SK-N-SH (cell line): Measurements from ENCODE around the gene IL12A. TPM values are rescaled to one million over a fixed set of nuclear protein-coding genes. Genes with fewer than 3 reads are reported as not detected.
A peak's percentile ranks its signal among the peaks of the same experiment; 100 is the strongest.

Experiments used
- CTCF ChIA-PET: fragments of 300-600, 350-600 bp; formaldehyde crosslinking; extraction: SDS; loops from one replicate; lab custom pipeline; 2021; lab: Yijun Ruan, JAX
- POLR2A ChIA-PET: fragments of 350-600 bp; sonication (Branson Sonifier 250); formaldehyde crosslinking; extraction: SDS; loops from one replicate; lab custom pipeline; 2020; ENCODE audit warnings: antibody characterized with exemption, inconsistent platforms; lab: Yijun Ruan, JAX
- DNase-seq: peaks from one replicate; pipeline ENCODE4 v3.0.0; 2012
- H2AFZ ChIP-seq: fragments of 200-600 bp; sonication (generic); 2 replicates; pipeline ENCODE4 v1.8.1; 2016; ENCODE audit warnings: antibody characterized with exemption, mild to moderate bottlenecking, low read depth
- H3F3A ChIP-seq: fragments of 200-600 bp; sonication (generic); replicated peaks from 2 replicates; pipeline ENCODE3; 2016; ENCODE audit warnings: antibody characterized with exemption, mild to moderate bottlenecking; ENCODE audit not compliant: insufficient read depth
- H3K27ac ChIP-seq, 2 experiments: fragments of 200-500 bp in 1 of 2; fragments of 200-600 bp in 1 of 2; sonication (Bioruptor generic) in 1 of 2; sonication (generic), shearing (Covaris generic) in 1 of 2; 2 replicates each; pipeline versions ENCODE4 v1.5.1 to v1.6.1; 2014 to 2016; ENCODE audit warnings: low read depth in 2 of 2, inconsistent platforms in 1 of 2, low read length in 1 of 2, mild to moderate bottlenecking in 1 of 2, mixed read lengths in 1 of 2
- H3K27me3 ChIP-seq: fragments of 200-600 bp; sonication (generic), shearing (Covaris generic); 2 replicates; pipeline ENCODE4 v1.6.1; 2016; ENCODE audit warnings: mixed run types; ENCODE audit not compliant: insufficient read depth
- H3K36me3 ChIP-seq, 2 experiments: fragments of 200-500 bp in 1 of 2; fragments of 200-600 bp in 1 of 2; sonication (Bioruptor generic) in 1 of 2; sonication (generic) in 1 of 2; replicated peaks in 1 of 2; 2 replicates each; pipeline versions ENCODE3 to v1.5.1; 2014 to 2016; ENCODE audit warnings: low read length in 1 of 2, mild to moderate bottlenecking in 1 of 2; ENCODE audit not compliant: insufficient read depth in 2 of 2, control insufficient read depth in 1 of 2
- H3K4me1 ChIP-seq, 2 experiments: fragments of 200-500 bp in 1 of 2; fragments of 200-600 bp in 1 of 2; sonication (Bioruptor generic) in 1 of 2; sonication (generic), shearing (Covaris generic) in 1 of 2; 2 replicates each; pipeline versions ENCODE4 v1.5.1 to v1.6.1; 2014 to 2016; ENCODE audit warnings: low read depth in 1 of 2, low read length in 1 of 2, mixed run types in 1 of 2; ENCODE audit not compliant: insufficient read depth in 2 of 2, control insufficient read depth in 1 of 2
- H3K4me2 ChIP-seq: fragments of 200-600 bp; sonication (generic), shearing (Covaris generic); 2 replicates; pipeline ENCODE4 v1.6.1; 2017; ENCODE audit warnings: mixed run types
- H3K4me3 ChIP-seq, 2 experiments: fragments of 200-500 bp in 1 of 2; fragments of 200-600 bp in 1 of 2; sonication (Bioruptor generic) in 1 of 2; sonication (generic), shearing (Covaris generic) in 1 of 2; 2 replicates each; pipeline versions ENCODE4 v1.5.1 to v1.8.1; 2014 to 2016; ENCODE audit warnings: low read depth in 2 of 2, inconsistent platforms in 1 of 2, low read length in 1 of 2, mild to moderate bottlenecking in 1 of 2, mixed read lengths in 1 of 2, moderate library complexity in 1 of 2
- H3K79me2 ChIP-seq: fragments of 200-600 bp; sonication (generic); 2 replicates; pipeline ENCODE4 v1.8.1; 2017; ENCODE audit warnings: mild to moderate bottlenecking; ENCODE audit not compliant: insufficient read depth
- H3K9ac ChIP-seq: fragments of 200-600 bp; sonication (generic); 2 replicates; pipeline ENCODE4 v1.6.1; 2017; ENCODE audit warnings: mixed run types
- H3K9me2 ChIP-seq: fragments of 200-600 bp; sonication (generic); 2 replicates; pipeline ENCODE4 v1.6.1; 2017; ENCODE audit warnings: mixed run types
- H3K9me3 ChIP-seq: fragments of 200-600 bp; sonication (generic); 2 replicates; pipeline ENCODE4 v1.6.1; 2017; ENCODE audit warnings: mixed run types, mild to moderate bottlenecking, moderate library complexity
- H4K20me1 ChIP-seq: fragments of 200-600 bp; sonication (generic); 2 replicates; pipeline ENCODE4 v1.6.1; 2017; ENCODE audit warnings: mild to moderate bottlenecking, mixed run types; ENCODE audit not compliant: insufficient read depth
- ELF1 ChIP-seq: IDR thresholded peaks from 2 replicates; pipeline ENCODE4 v1.4.0; 2012
- EP300 ChIP-seq, 2 experiments: IDR thresholded peaks; 2 replicates each; pipeline versions ENCODE4 v1.4.0 to v1.6.1; 2012; ENCODE audit warnings: borderline replicate concordance in 1 of 2, low read depth in 1 of 2, low read length in 1 of 2
- EZH2phosphoT487 ChIP-seq: fragments of 200-600 bp; sonication (generic); IDR thresholded peaks from 2 replicates; pipeline ENCODE4 v1.6.1; 2017; ENCODE audit warnings: low read depth, mixed run types, mild to moderate bottlenecking, antibody characterized with exemption, moderate library complexity, borderline replicate concordance
- FOSL2 ChIP-seq: IDR thresholded peaks from 2 replicates; pipeline ENCODE4 v1.4.0; 2012; ENCODE audit warnings: low read depth, mild to moderate bottlenecking, moderate library complexity, borderline replicate concordance
- FOXM1 ChIP-seq: IDR thresholded peaks from 2 replicates; pipeline ENCODE4 v1.4.0; 2012; ENCODE audit warnings: low read depth, mild to moderate bottlenecking
- GABPA ChIP-seq: IDR thresholded peaks from 2 replicates; pipeline ENCODE4 v1.4.0; 2012; ENCODE audit warnings: low read depth, mild to moderate bottlenecking
- GATA2 ChIP-seq: sonication (generic); formaldehyde crosslinking; IDR thresholded peaks from 2 replicates; pipeline ENCODE4 v1.5.0; 2020; ENCODE audit warnings: mild to moderate bottlenecking, missing genetic modification reagents
- JUND ChIP-seq: IDR thresholded peaks from 2 replicates; pipeline ENCODE4 v1.4.0; 2012
- MEF2A ChIP-seq: IDR thresholded peaks from 2 replicates; pipeline ENCODE4 v1.4.0; 2012; ENCODE audit warnings: low read depth, borderline replicate concordance
- MXI1 ChIP-seq: IDR thresholded peaks from 2 replicates; pipeline ENCODE4 v1.6.1; 2012; ENCODE audit warnings: mild to moderate bottlenecking, low read depth, low read length, improper control_type of control experiment
- RAD21 ChIP-seq: IDR thresholded peaks from 2 replicates; pipeline ENCODE4 v1.6.1; 2012; ENCODE audit warnings: mild to moderate bottlenecking, low read length
- RCOR1 ChIP-seq: fragments of 150-350 bp; IDR thresholded peaks from 2 replicates; pipeline ENCODE4 v1.6.1; 2017; ENCODE audit warnings: antibody characterized with exemption, low read length
- REST ChIP-seq: IDR thresholded peaks from 2 replicates; pipeline ENCODE4 v1.6.1; 2012; ENCODE audit warnings: mild to moderate bottlenecking, low read depth, low read length, moderate library complexity
- RFX5 ChIP-seq: IDR thresholded peaks from 2 replicates; pipeline ENCODE4 v1.6.1; 2012; ENCODE audit warnings: mild to moderate bottlenecking, improper control_type of control experiment, low read length
- RXRA ChIP-seq: IDR thresholded peaks from 2 replicates; pipeline ENCODE4 v1.4.0; 2012; ENCODE audit warnings: low read depth, mild to moderate bottlenecking, borderline replicate concordance
- SIN3A ChIP-seq: IDR thresholded peaks from 2 replicates; pipeline ENCODE4 v1.6.1; 2012; ENCODE audit warnings: low read depth, mild to moderate bottlenecking, low read length, moderate library complexity, borderline replicate concordance
- SMC3 ChIP-seq: IDR thresholded peaks from 2 replicates; pipeline ENCODE4 v1.6.1; 2012; ENCODE audit warnings: low read depth, low read length, improper control_type of control experiment
- TAF1 ChIP-seq: IDR thresholded peaks from 2 replicates; pipeline ENCODE4 v1.6.1; 2012; ENCODE audit warnings: low read depth, mild to moderate bottlenecking, low read length, moderate library complexity, borderline replicate concordance
- TEAD4 ChIP-seq: IDR thresholded peaks from 2 replicates; pipeline ENCODE4 v1.4.0; 2012; ENCODE audit warnings: mild to moderate bottlenecking, borderline replicate concordance; ENCODE audit not compliant: insufficient read depth
- USF2 ChIP-seq: fragments of 150-350 bp; IDR thresholded peaks from 2 replicates; pipeline ENCODE4 v1.6.1; 2017; ENCODE audit warnings: antibody characterized with exemption, low read length, low read depth, borderline replicate concordance
- WGBS: methylation state at CpG from one replicate; pipeline ENCODE4 v1.1.6; 2017; ENCODE audit warnings: low lambda C conversion rate; 5-methylcytosine and 5-hydroxymethylcytosine counted together
- polyA plus RNA-seq, 3 experiments: library from polyadenylated mRNA; depleted of rRNA; stranded (reverse); fragments of >200 nt; gene quantifications; 2 replicates each; pipeline ENCODE4 v1.2.3, GENCODE V29; 2012
- TF ChIP-seq, protein P1 (sequence below): fragments of 150-350 bp; IDR thresholded peaks from 2 replicates; pipeline ENCODE4 v1.6.1; 2016; ENCODE audit warnings: mild to moderate bottlenecking, low read depth, low read length
- TF ChIP-seq, protein P2 (sequence below): IDR thresholded peaks from 2 replicates; pipeline ENCODE4 v1.4.0; 2012; ENCODE audit warnings: low read depth
- TF ChIP-seq, protein P3 (sequence below): IDR thresholded peaks from 2 replicates; pipeline ENCODE4 v1.4.0; 2012; ENCODE audit warnings: low read depth, borderline replicate concordance
- TF ChIP-seq, protein P4 (sequence below): fragments of 200-600 bp; sonication (generic); IDR thresholded peaks from 2 replicates; pipeline ENCODE4 v1.6.1; 2017; ENCODE audit warnings: antibody characterized with exemption, mild to moderate bottlenecking, moderate library complexity

IL12A gene
- polyA plus RNA-seq, 1 of the 3 experiments (the other 2 are of a cell fraction), result 0.97 TPM

DNA sequence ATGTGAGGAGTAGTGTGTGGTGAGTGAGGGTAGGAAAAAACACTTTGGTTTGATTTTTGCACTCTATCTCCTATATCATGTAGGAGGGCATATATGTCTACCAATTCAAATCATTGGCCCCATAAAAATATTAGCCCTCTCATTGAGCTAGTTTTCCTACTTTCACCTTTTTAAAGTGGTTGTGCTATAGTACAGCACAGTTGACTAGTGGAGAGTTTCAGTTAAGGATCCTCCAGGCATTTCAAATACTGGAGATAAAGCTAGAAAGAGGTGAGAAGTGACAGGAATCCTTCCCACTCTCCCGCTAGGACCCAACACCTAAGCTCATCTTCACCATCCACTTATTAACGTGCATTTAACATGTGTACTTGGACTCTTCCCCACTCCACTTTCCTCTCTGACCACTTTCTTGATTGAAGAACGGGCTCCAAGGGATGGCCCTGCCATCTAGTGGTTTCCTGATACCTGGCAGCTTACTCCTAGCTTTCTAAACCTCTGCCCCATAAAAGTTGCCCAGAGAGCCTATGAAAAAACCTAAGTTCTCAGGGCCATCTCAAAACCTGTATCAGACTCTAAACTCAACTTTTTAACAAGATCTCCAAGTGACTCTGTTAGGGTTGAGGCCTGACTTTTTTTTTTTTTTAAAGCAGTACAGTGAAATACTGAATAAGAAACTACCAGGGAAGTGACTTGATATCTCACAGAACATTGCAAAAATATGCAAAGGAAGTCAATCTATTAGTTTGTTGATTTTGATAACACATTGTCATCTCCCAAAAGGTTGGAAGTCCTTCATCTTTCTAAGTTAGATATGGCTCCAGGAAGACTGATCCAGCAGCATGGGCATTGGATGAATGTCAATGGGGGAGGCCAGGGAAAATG is 17.9 kb downstream of the IL12A start:
- POLR2A ChIA-PET, result interaction anchor here (0.7 to 2.4 kb wide), 3 partner anchors 111 to 144 kb away, joined by 3 to 14 read pairs (median 3); no protein-coding TSS in a partner anchor
- H3K9ac ChIP-seq, result no peak overlapping the region
- 1% methylated on average over 3 of the region's 3 CpGs for WGBS
- H3K79me2 ChIP-seq, result no peaks in the 10 kb centered on the region
- H3K9me2 ChIP-seq, result no peaks in the 10 kb centered on the region
- no peak overlapping the region for H2AFZ ChIP-seq
- TF ChIP-seq MXI1, result no peak
- no peak for TF ChIP-seq EP300 (IDR thresholded peaks at IDR 0.05; ENCODE audit: borderline replicate concordance in 1 of 2, low read depth in 1 of 2, low read length in 1 of 2)
- TF ChIP-seq, protein P1, sequence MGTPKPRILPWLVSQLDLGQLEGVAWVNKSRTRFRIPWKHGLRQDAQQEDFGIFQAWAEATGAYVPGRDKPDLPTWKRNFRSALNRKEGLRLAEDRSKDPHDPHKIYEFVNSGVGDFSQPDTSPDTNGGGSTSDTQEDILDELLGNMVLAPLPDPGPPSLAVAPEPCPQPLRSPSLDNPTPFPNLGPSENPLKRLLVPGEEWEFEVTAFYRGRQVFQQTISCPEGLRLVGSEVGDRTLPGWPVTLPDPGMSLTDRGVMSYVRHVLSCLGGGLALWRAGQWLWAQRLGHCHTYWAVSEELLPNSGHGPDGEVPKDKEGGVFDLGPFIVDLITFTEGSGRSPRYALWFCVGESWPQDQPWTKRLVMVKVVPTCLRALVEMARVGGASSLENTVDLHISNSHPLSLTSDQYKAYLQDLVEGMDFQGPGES, result no peak
- TF ChIP-seq MEF2A, result no peak
- no peak for TF ChIP-seq USF2
- no peak for TF ChIP-seq TAF1
- no peak for TF ChIP-seq JUND
- no peak for TF ChIP-seq EZH2phosphoT487
- no peak for TF ChIP-seq REST
- no peak for TF ChIP-seq SIN3A
- TF ChIP-seq FOSL2, result no peak
- peak; percentile 92 for TF ChIP-seq SMC3
- no peak for TF ChIP-seq FOXM1
- TF ChIP-seq RCOR1, result no peak
- TF ChIP-seq RFX5, result no peak
- no peak for TF ChIP-seq GATA2 (CRISPR knock-in tag)
- no peak for TF ChIP-seq RXRA
- TF ChIP-seq, protein P2, sequence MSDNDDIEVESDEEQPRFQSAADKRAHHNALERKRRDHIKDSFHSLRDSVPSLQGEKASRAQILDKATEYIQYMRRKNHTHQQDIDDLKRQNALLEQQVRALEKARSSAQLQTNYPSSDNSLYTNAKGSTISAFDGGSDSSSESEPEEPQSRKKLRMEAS, result no peak
- TF ChIP-seq GABPA, result no peak
- TF ChIP-seq RAD21, result peak; percentile 97
- TF ChIP-seq, protein P3, sequence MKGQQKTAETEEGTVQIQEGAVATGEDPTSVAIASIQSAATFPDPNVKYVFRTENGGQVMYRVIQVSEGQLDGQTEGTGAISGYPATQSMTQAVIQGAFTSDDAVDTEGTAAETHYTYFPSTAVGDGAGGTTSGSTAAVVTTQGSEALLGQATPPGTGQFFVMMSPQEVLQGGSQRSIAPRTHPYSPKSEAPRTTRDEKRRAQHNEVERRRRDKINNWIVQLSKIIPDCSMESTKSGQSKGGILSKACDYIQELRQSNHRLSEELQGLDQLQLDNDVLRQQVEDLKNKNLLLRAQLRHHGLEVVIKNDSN, result no peak
- TF ChIP-seq ELF1, result no peak
- TF ChIP-seq, protein P4, sequence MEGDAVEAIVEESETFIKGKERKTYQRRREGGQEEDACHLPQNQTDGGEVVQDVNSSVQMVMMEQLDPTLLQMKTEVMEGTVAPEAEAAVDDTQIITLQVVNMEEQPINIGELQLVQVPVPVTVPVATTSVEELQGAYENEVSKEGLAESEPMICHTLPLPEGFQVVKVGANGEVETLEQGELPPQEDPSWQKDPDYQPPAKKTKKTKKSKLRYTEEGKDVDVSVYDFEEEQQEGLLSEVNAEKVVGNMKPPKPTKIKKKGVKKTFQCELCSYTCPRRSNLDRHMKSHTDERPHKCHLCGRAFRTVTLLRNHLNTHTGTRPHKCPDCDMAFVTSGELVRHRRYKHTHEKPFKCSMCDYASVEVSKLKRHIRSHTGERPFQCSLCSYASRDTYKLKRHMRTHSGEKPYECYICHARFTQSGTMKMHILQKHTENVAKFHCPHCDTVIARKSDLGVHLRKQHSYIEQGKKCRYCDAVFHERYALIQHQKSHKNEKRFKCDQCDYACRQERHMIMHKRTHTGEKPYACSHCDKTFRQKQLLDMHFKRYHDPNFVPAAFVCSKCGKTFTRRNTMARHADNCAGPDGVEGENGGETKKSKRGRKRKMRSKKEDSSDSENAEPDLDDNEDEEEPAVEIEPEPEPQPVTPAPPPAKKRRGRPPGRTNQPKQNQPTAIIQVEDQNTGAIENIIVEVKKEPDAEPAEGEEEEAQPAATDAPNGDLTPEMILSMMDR, result peak; percentile 95
- TF ChIP-seq TEAD4, result no peak
- no peaks in the 10 kb centered on the region for H3F3A ChIP-seq
- CTCF ChIA-PET, result interaction anchor here (0.6 to 12.5 kb wide), 60 partner anchors 9 to 1160 kb away, joined by 3 to 270 read pairs (median 5); partner anchors contain the start of genes IL12A and SCHIP1
- no peak overlapping the region for H3K27ac ChIP-seq
- no peaks in the 10 kb centered on the region for H3K27me3 ChIP-seq
- peak; percentile 77 for DNase-seq
- no peak overlapping the region; a peak in 1 of 4 replicates for H3K4me3 ChIP-seq
- H3K9me3 ChIP-seq, result no peaks in the 10 kb centered on the region
- no peak overlapping the region for H3K4me2 ChIP-seq
- H4K20me1 ChIP-seq, result no peaks in the 10 kb centered on the region
- peaks cover 0 to 11% of the 10 kb centered on the region in 2 experiments; a peak in 2 of 4 replicates for H3K4me1 ChIP-seq
- no peaks in the 10 kb centered on the region for H3K36me3 ChIP-seq
